Iris pigment epithelial cell (primary cell): ENCODE results near the gene BZW2.

Source experiments
- DNase-seq: peaks from one replicate; pipeline ENCODE4 v3.0.0-alpha.2; 2011; ENCODE audit warnings: low read depth

BZW2 gene

DNA sequence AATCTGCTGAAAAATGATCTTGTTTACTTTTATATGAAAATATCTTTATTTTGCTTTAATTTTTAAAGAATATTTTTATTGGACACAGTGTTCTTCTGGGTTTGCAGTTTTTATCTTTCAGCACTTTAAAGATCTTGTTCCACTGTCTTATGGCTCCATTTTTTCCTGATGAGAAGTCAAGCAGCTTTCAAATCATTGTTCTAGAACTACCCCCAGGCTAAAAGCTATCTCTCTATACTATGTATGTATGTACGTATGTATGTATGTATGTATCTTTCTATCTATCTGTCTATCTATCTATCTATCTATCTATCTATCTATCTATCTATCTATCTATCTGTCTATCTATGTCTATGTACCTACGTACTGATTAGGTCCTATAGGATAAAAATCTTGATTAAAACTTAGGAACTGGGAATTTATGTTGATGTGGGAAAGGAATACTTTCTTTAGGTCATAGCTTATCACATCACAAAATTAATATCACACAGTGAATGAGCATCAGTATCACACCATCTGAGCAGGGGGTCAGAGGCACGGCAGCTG lies 72.2 kb downstream of the BZW2 start:
- DNase-seq = no peak

DNA sequence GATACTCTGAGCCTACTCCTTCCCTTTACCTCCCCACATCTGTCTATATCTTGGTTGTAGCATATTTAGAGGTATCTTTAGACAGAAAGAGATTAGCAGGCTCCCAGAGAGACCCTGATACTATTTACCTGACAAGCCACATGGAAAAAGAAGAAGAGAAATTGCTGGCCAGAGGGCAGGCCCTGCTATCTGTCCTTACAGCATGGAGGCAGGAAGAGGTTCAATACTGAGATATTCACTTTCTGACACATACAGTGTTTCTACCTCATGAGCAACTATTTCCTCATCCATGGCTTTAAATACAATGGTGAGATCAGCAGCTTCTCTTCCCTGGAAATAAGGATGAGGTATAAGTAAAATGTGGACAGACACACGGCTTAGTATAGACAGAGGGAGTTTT lies 73.7 kb downstream of the BZW2 start:
- peak; percentile 33 for DNase-seq

DNA sequence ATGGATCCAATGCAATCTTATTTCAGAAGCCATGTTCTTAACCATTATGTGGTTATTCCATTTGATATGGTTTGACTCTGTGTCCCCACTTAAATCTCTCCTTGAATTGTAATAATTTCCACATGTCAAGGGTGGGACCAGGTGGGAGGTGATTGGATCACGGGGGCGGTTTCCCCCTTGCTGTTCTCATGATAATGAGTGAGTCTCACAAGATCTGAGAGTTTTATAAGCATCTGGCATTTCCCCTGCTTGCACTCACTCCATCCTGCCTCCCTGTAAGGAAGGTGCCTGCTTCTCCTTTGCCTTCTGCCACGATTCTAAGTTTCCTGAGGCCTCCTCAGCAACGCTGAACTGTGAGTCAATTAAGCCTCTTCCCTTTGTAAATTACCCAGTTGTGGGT lies 75.6 kb downstream of the BZW2 start:
- DNase-seq = no peak

DNA sequence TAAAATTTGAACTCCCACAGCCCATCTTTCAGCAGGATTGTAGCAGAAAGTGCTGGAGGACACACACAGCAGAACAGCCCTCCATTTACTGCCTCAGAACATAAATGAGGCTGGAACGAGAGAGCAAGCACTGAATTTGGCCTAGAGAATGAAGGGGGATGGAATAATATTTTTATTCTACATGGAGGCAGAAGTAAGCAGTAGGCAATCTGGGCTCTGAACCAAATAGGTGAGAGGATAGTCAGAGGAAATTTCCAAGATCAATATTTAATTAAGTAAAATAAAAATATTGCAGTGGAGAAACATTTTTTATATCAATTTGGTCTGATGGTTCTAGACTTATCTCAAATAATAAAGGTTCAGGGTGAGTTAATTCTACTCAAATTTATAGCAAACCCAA lies 78.4 kb downstream of the BZW2 start:
- no peak for DNase-seq

DNA sequence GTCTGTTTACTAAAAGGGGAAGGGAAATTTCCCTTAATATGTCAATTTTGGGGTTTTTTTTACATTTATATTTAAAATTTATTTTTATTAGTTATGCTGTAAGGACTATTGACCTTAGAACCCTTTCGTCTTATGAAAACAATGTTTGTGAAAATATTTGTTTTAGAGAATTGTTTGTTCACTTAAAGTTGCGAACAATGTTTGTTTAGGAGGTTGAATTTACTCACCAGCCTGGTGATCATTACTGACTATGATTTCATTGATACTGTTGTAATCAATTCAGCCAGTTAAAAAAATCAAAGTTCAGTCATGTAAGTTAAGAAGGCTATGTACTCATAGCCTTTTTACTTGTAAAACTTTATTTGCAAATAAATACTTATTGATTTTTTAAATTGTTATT lies 80.2 kb downstream of the BZW2 start:
- DNase-seq = no peak

DNA sequence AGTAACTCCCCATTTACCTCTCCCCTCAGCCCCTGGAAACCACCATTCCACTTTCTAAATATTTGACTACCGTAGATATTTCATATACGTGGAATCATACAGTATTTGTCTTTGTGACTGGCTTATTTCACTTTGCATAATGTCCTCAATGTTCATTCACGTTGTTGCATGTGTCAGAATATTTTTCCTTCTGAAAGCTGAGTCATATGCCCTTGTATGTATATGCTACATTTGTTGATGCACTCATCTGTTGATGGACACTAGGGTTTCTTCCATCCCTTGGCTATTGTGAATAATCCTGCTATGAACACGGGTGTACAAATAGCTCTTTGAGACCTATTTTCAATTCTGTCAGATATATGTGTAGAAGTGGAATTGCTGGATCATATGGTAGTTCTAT lies 81.8 kb downstream of the BZW2 start:
- DNase-seq = peak; percentile 33

DNA sequence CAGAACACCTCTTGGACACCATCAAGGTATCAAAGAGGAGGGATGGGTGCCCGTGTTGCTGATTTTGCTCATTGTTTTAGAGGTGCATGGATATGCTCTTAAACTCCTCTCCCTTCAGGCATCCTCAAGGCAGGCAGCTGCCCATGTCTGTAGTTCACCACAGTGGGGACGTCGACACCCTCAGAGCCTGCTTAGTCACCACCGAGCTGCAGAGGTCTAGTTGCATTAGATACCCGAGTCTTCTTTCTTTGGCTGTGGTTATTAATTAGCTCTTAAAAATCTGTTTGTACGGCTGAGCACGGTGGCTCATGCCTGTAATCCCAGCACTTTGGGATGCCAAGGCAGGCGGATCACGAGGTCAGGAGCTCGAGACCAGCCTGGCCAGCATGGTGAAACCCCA lies 82.8 kb downstream of the BZW2 start:
- DNase-seq = no peak

DNA sequence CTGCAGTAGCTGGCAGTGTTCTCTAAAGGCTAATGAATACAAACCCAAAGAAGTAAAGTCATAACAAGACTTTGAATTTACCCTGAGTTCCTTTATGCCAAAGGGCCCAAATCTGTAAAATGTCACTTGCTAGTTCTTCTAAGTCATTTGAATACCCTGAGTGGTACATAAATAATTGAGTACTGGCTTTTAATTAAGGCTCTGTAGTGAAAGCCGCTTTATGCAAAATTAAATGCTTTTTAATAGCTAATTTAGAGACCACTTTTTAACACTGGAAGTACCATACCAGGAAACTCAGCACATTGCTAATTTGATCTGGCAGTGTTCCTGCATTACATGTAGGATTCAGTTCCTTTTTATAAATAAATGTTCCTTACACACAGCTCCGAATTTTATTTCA lies 83.6 kb downstream of the BZW2 start:
- no peak for DNase-seq

DNA sequence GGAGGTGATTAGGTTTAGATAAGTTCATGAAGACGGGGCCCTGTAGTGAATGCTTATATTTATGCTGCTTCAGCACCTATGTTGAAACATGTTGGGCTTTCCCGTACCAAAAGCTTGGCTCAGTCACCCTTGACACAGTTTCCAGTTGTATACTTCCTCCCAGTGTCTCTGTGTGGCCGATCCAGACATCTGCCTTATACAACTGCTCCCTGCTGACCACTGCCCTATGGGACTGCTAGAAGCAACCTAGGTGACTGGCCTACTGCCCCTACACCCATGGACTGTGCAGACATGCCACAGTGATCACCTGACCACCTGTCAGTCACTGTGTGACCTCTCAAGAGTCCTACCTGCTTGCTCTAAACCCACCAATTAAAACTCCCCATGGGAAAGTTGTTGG lies 85.0 kb downstream of the BZW2 start:
- no peak for DNase-seq

DNA sequence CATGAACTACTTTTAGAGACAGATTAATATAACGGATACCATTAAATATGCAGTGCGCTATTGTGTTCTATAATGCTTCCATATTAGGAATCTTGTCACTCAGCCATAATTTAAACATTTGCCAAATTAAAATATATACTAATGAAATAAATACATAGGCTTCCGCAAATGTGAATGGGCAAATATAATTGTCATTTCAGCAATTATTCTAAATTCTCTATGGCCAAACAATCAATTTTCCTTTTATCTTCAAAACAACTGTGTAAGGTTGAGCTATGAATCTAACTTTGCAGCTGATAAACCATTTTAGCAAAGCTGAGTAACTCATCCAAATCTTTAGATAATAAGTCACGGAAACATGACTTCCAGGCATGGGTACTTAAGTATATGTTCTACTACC lies 86.8 kb downstream of the BZW2 start:
- no peak for DNase-seq

DNA sequence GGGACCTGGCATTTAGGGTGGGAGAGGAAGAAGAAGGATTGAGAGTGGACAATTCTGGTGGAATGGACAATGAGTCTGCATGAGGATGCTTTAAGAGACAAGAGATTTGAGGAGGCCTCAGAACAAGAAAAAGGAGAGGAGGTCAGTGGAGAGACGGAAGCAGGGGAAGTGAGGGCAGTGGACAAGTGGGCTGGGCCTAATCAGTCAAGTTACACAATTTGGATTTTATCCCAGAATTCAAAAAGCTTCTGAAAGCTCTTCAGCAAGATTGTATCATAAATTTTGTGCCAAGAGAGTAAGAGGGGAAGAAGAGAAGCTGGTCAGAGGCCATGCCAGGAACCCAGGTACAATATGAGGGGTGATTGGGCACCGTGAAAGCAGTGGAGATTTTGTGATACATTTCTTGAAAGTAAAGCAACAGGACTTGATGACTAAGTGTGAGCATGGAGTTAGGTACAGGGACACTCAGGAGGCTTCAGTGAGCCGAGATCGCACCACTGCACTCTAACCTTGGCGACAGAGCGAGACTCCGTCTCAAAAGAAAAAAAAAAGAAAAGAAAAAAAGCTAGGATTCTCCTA lies 88.3 kb downstream of the BZW2 start:
- DNase-seq = peak; percentile 70

DNA sequence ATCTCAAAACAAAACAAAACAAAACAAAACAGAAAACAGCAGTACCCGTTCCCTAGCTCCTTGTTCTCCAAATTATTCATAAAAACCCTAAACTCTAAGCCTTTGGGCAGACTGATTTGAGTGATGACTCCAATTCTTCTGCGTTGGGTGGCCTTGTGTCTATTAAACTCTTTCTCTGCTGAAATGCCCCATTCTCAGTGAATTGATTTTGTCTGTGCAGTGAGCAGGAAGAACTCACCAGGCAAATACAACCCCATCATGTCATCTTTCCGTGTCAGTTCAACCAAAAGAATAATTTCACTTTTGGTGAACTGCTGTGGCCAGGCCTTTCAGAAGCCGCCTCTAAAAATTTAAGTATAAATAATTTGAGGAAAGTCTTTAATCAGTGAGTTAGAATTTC lies 89.0 kb downstream of the BZW2 start:
- no peak for DNase-seq

DNA sequence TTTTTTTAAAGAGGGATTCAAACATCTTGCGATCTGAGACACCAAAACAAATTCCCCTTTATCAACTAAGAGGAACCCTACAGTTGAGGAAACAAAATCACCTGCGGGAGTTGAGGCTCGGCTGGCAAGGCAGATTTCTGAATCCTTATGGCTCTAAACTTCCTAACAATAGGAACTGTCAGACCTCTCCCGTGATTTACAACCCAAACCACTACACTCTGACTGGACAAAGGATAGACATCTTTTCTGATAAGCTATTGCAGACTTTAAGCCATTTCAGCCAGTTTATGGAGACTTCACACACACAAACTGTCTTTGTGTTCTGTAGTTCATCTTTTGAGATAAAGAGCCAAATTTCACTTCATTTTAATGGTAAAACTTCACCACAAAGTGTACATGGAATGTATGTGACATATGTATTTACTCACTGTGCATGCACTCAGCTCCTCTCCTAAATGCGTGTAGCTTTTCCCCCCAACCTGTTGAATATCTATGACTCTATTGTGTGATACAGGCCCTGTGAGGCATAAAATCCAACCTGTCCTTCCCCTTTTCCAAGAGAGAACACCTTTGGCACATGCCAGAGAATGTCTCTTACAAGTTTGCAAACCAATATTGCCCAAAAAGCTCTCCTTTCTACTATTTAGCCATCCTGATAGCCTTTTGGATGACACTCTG lies 92.2 kb downstream of the BZW2 start:
- DNase-seq = no peak

DNA sequence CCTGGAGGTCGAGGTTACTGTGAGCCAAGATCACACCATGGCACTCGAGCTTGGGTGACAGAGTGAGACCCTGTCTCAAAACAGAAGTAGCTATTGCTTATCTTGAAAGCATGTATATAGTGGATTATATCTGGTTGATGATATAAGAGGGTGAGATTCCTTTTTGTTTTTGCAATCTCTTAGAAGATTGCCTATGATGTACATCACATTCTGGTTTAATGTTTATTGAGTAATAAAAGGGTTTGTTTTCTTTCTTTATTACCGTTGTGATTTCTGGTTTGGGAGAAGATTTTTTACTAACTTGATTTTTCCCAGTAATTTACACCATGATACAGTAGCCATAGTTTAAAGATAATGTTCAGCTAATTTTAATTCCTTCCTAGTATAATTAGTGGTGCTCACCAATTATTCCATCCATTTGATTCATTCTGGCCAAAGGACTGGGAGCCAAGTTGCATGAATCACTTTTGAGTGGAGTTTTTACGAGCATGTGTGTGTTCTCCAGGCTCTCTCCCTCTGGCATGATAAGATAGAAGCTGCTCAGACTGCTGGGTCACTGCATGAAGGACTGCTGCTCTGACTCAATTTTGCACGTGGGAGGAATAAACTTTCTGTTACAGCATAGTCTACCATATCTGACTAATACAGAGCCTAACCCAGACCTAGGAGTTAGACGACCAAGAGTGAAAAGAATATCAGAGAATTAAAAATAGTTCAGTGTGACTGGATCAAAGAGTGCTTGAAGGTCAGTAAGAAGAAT lies 94.1 kb downstream of the BZW2 start:
- DNase-seq = peak; percentile 99

DNA sequence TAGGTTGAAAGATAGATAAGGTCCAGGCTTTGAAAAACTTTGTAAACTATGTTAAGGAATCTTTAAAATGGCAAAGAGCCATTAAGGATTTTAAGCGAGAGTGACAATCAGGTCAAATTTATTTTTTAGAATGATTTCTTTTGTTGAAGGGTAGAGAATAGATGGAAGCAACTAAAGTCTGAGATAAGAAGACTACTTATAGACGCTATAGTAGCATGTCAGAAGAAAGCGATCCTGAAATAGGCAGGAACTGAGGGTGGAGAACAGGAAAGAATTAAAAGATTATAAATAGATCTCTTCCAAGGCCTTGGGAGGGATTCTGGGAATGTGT lies 94.6 kb downstream of the BZW2 start:
- no peak for DNase-seq

DNA sequence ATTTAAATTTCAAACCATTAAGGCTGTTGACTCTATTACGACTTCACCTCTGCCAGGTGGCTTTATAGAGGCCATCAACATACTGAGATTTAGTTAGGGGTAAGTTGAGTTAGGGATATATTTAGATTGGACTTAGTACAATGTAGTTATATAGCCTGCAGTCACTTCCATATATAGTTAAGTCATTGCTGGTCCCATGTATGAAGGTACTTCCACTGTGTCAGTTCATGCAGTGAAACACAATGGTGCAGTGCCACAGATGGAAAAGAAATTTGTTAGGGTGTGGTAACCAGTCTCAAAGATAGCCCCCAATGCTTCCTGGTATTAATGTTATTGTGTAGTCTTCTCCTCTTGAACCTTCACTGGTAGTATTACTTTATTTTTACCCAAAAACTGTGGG lies 95.0 kb downstream of the BZW2 start:
- no peak for DNase-seq

DNA sequence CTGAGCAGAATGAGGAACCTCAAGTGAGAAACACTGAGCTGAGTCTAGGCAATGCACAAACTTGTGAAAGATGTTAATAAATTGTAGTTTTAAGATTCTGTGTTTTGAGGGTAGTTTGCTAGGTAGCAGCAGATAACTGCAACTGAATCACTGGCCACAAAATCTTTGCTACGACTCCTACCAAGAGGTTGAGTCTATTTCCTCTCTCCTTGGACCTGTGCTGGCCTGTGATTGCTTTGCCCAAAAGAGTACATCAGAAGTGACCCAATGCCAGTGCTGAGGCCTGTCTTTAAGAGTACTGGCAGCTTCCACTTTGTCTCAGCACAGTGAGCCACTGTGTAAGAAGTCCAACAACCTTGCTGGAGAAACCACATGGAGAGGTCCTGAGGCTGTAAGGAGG lies 95.7 kb downstream of the BZW2 start:
- peak; percentile 17 for DNase-seq

DNA sequence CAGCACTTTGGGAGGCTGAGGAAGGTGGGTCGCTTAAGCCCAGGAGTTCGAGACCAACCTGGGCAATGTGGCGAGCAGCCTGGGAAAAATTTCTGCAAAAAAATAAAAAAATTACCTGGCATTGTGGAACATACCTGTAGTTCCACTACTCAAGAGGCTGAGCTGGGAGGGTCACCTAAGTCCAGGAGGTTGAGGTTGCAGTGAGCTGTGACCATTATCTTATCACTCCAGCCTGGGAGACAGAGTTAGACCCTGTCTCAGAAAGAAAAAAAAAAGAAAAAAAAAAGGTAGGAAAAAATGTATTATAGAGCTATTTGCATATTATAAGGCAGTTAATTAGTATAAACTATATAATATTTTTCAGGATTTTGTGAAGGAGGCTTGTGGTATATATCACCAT lies 96.6 kb downstream of the BZW2 start:
- DNase-seq = no peak

DNA sequence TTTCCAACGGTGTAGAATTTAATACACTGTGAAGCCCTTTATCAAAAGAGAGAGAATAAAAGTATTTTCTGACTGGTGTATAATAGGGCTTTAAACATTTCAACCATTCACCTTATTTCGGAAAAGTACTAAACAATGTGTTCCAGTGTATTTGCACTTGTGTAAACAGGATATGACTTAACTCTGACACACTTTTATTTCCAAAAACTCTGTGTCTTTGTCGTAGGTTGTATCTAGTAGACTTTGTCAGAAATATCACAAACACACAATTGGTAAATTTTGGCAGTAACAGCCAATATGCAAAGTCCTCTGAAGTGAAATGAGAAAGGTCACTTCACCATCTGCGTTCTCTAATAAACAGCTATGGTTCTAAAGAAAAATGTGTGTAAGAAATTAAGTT lies 97.3 kb downstream of the BZW2 start:
- DNase-seq = peak; percentile 66

DNA sequence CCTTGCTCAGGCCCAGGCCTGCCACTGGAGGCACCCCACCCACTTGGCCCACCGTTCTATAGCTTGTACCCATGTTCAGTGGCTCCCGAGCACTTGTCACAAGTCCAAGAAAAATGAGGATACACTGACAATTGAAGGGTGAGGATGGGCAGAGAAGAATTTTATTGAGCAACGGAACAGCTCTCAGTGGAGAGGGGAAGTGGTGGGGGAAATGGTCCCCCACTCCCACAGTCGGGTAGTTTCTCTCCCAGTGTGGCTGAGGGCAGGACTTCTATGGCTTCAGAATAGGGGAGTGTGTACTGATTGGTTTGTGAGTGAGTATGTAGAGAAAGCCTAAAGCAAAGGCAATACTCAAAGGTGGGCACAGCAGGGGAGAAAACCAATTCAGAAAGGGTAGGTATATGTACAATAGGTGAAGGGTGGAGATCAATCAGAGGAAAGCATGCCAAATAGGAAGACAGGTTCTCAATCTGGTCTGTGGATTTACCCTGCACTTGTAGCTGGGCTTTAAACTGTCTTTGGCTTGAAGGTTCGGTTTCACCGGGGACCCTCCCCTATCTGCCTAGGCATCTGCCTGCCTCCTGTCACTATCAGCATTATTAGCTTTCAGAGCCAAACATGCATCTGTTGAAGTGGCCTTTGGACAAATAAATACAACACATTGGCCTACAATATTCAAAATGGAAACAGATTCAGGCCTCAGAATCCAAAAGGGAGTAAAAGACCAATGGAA lies 98.7 kb downstream of the BZW2 start:
- no peak for DNase-seq

DNA sequence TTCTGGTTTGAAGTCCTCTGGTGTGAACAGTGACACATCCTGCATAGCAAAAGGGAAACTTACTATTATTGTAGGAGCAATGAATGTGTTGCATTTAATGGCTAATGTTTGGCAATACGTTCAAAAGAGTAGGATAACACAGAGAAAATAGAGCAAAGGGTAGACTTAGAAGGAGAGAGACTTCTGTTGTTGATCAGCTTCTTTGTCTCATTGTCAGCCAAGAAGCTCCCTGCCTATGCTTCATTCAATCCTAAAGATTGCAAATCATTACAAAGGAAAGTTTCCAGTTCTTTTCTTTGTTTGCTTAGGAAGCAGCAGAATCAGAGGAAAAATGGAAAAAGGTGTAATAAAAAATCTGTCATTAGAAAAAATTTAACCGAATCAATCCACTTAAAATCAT lies 99.7 kb downstream of the BZW2 start:
- no peak for DNase-seq

DNA sequence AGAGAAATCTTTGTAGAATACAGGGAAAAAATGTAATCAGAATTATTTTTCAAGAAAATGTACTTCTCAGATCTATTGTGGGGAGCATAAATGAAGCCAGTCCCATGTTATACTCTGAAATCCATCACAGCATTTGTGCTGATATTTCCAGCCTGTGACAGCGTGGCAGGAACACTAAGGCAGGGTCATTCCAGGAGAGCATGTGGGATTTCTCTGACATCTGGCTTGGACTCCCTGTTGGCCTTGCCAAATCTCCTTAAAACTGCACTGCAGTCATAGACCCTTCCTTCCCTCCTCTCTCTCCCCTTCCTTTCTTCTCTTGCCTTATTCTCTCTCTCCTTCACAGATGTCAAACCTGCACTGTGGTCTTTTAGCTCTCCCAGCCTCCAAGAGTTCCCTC lies 101.1 kb downstream of the BZW2 start:
- DNase-seq = no peak
